Amniotic epithelial cell (primary cell): Measurements from ENCODE around the gene ITIH5.

ENCODE experiments used
- DNase-seq: peaks from one replicate; pipeline ENCODE4 v3.0.0-alpha.2; 2010; ENCODE audit warnings: low read depth

Gene ITIH5

DNA sequence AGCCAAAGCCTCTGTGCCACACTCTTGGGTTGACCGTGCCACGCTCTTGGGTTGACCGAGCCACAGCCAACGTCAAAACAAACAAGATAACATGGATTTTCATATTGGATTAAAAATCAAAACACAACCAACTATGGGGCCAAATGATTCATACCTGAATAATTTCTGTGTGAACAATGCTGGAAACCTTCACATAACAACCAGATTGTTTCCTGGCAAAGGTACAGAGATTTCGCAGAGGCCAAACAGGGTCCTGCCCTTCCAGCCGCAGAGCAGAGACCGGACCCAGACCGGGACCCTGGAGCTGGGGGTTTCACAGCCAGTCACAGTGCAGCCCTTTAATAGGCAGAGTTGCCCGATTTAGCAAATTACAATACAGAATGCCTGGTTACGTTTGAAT, 40.5 kb downstream of the ITIH5 start:
- no peak for DNase-seq

DNA sequence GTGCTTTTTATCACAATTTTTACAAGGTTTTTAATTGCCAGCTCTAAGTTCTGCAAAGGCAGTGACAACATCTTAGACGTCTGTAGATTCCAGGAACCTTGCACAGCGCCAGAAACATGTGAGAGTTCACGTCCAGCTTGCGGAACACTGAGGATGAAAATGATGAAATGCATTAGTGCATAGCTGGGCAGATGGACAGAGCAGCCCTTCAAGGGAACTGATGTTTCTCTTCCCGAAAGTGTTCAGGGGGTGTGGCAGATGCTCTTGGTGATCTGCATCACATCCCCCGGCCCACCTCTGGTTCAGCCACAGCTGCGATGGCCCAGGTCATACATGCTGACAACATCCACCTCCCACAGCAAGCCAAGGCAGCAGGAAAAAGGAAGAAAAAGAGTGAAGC, 40.9 kb downstream of the ITIH5 start:
- no peak for DNase-seq

DNA sequence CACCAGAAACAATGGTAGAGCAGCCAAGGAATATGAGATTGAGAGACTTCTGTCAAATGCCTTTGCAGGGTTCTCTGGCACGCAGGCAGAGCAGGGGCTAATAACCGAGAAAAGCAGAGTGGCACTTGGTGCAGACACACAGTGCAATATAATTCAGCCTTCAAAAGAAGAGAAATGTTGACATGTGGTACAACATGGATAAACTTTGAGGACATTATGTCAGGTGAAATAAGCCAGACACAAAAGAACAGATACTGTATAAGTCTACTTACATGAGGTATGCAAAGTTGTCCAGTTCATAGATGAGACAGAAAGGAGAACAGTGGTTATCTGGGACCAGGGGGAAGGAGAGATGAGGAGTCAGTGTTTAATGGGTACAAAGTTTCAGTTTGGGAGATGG, 41.8 kb downstream of the ITIH5 start:
- DNase-seq: no peak

DNA sequence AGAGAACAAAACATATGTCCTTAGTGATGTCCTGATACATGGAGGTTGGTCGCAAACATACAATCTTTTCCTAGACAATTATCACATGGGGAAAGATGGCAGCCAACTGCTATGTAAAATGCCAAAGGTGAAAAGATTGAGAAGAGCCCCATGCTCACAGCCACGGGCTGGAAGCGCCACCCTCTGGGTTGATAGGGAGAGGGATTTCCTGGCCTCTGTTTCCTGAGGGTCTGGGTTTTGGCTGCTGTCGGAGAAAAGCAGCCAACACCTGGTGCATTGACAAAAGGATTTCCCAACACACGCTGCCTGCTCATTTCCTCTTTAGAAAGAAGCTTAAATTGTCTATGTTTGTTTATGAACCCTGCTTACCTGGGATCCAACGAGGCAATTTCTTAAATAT, 43.8 kb downstream of the ITIH5 start:
- no peak for DNase-seq

DNA sequence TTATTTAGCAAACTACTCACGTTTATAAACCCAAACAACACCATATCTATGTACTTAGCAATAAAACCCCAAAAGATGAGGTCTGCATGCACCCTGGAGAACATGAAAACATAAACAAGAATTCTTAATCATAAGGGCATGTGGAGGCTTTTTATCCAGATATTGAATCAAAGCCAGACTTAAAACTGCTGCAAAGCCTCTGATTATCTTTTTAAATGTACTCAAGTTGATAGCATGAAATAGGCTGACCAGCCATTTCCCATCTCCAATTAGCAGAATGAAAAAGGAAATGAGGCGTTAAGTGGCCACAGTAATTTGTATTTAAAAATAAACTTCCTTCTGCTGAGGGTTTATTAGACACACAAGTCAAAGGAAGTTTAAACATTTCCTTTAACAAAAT, 48.3 kb downstream of the ITIH5 start:
- no peak for DNase-seq

DNA sequence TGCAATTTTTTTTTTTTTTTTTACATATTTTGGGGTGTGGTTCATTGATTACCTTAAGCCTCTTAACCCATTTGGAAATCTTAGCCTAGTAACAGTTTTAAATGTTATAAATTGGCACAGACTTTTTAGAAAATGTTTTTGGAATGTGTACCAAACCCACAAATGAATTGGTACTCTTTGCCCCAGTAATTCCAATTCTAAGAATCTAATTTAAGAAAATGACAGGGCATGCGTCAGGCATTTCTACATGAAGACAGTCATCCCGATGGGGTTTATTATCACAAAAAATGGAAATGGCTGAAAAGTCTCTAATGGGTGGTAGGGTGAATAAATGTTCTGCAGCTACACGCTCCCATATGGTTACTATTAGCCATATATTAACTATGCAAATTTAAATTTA, 54.9 kb downstream of the ITIH5 start:
- no peak for DNase-seq

DNA sequence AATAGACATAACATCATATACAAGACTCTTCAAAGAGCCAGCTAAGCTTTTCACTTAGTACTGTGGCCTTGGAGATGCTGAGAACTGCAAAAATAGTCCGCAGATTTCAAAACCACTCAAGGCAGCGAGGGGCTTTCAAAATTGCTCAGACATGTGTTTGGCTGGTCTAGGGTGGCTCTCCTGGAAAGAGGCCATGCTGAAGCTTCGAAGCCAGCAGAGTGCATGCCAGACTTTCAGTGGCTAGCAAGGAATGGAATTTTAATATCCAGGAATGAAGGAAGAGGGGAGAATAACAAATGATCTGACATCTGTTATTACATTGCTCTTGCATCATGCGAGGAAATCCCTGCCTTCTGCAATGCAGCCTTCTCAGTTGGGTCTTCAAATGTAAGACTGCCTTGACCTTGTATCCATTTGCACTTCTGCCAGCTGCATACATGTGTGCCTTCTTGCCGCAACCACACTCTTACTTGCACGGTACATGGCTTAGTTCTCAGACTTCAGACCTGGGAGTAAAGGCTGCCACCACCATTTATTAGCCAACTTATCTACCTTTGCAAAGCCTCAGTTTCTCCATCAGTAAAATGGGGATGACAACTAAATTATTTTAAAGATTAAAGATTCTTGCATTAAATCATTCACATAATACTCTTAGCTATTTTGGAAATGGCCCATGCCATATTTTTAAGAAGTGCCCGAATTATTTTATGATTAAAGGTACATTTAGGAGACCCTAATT, 55.9 kb downstream of the ITIH5 start:
- DNase-seq: peak; percentile 33

DNA sequence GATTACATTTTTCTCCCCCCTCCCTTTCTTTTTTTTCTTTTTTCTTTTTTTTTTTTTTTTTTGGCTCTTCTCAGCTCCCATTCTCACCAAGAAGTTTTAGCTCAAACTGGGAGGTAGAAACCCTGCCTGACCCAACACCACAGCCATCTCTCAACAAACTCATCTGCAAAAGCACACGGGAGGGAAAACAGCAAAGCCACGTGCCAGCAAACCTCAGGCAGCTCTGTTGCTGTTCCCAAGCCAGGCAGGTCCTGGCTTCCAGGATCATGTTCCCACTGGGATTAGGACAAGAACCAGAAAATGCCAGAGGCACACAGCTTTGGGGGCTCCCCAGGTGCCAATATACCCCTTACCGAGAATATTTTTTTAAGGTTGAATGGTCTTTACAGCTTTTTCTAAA, 56.7 kb downstream of the ITIH5 start:
- DNase-seq: no peak

DNA sequence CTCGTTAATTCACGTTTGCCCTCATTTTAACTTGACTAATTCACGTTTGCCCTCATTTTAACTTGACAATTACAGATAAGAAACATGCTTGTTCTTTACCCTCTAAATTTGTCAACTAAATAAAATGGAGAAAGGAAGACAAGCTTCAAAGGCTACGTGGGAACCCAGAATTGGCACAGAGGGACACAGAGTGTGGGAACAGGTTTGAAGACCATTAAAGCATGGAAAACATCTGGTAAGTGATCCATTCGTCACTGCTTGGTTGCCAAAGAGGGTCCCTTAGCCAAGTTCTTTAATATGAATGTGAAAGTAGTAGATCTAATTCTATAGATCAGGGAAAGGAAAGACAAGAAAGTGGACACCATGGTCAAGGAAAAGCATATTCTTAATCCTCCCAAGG, 57.2 kb downstream of the ITIH5 start:
- no peak for DNase-seq

DNA sequence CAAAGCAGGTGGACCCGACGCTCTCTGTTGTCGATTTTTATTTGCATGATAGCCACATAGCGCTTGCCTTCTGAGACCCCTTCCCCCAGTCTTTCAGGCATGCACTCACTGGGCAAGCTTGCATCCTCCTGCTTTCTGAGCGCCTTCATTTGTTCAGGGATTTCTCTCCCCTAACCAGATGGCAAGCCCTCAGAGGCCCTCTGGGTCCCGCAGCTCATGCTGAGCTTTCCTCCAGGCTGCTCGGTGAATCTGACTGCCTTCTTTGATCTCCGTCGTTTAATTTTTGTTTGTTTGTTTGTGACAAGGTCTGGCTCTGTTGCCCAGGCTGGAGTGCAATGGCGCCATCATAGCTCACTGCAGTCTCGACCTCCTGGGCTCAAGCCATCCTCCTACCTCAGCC, 58.8 kb downstream of the ITIH5 start:
- DNase-seq: no peak

DNA sequence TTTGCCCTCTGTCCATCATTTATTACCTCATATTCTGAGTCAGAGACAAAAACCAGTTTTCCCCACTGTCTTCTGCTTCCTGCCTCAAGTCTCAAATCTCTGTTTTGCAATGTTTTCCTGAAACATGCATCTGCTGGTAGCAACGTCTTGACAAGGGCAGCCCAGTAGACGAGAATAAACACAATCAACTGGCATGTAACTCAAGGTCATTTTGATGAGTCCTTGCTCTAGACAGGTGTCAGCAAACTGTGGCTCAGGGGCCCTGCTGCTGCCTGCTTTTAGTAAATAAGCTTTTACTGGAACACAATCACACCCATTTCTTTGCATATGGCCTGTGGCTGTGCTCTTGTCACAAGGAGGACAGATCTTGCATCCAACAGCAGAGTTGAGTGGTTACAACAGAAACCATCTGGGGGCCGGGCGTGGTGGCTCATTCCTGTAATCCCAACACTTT, 59.8 kb downstream of the ITIH5 start:
- DNase-seq: peak; percentile 1

DNA sequence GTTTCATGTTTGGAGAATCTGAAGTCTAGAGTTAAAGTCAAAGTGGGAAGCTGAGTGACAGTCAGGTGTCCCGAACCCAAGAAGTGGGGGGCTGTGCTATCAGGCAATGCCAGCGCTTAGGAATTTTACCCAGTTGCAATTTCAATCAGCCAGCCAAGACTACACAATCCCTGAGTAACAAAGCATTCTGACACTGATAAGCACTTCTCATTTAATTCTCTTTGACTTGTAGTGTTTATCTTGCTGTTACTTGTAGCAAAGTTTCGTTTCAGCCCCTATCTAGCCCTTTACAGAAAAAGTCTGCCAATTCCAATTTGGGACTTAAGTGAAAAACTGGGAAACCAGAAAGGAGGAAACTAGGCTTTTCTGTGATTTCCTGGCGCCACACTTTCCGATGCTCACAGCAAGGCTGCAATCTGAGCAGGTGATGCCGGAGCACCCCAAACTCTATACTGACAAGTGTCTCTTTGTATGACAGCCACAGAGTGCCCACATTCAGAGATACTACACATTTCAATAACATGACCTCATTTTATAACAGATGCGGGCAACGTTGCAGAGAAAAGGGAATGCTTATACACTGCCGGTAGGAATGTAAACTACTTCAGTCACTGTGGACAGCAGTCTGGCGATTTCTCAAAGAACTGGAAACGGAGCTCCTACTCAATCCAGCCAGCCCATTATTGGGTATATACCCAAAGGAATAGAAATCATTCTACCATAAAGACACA, 61.0 kb downstream of the ITIH5 start:
- DNase-seq: no peak

DNA sequence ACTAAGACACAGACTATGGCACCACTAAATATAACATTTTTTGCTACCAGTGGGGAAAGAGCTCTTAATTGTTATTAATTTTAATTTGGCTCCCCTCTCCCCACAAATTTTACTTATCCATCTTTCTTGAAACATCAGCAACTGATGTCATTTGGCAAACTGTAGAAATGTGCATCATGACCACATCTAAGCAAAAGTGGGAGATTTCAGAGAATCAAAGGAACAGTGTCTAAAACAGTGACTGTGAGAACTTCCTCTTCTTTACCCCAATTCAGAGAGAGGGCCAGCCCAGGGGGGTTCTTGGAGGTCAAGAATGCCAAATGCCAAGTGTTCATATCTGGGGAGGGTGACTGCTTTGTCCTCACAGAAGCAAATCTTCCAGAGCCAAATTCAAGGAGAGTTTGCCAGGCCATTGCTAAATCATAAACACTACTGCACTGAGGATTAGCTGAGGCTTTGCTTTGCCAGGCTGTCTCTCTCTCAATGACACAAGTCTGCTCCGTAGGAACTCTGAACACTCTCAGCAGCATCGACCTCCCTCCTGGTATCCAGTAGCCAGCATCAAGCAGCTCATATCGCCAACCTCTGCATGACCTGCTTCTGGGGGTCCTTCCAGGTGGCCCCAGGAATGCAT, 65.6 kb downstream of the ITIH5 start:
- DNase-seq: no peak

DNA sequence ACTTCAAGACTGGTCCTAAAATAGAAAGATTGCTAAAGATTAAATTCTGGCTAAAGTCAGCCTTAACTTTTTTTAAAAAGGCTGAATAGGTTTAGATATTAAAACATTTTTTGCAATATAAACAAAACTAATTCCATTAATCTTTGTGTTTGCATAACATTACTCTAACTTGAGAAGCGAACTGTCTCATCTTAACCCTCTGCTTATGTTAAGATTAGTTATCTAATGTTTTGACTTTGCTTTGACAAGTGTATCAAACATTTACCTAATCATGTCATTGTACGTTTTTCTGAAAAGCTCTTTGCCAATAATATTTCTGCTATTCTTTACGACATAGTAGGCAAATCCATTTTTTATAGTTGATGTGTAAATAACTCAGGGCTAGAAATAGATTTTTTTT, 68.0 kb downstream of the ITIH5 start:
- no peak for DNase-seq

DNA sequence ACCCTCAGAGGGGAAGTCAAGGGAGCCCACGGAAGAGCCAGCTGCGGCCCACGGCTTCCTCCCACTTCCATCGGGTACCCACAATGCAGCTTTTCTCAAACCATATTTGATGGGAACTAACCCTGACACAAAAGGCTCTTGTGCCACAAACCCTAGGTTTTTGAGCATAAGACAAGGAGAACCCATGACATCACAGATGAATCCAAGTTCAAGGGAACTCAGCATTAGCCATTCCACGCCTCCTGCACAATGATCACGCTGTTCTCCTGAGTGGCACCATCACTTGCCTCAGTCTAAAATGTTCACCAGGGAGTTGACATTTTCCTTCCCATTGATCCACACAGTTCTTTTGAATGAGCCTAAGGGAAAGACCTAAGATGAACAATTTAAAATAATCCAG, 70.4 kb downstream of the ITIH5 start:
- DNase-seq: no peak

DNA sequence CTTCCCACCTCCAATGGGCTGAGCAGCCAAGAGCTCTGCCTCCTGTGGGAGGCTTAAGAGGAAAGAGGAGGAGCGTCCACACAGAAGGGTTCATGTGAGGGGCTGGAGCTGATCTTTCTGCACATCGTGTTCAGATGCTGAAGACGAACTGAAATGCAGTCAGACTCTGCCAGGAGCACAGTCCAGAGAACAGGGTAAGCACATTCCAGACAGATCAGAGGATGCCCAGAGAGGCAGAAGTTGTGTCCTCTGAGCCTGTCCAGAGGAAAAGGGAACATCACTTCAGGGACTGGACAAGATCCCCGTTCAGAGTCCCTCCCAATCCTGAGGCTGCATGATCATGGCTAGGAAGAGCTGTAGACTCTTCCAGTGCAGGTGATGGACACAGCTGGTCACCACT, 72.9 kb downstream of the ITIH5 start:
- DNase-seq: no peak

DNA sequence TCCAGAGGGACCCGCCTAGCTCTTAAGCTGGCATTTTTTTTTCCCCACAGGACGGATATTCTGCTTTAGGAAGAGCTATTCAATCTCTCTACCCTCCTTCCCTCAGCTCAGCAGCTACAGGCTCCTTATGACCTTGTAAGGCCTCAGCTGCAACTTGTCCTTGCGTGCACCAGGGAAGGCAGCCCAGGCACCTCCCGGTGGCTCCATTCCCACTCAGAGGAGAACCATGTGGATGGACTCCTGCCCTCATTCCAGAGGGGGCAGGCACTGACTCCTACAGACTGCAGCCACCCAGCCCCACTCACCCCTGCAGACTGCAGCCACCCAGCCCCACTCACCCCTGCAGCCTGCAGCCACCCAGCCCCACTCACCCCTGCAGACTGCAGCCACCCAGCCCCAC, 73.7 kb downstream of the ITIH5 start:
- DNase-seq: no peak

DNA sequence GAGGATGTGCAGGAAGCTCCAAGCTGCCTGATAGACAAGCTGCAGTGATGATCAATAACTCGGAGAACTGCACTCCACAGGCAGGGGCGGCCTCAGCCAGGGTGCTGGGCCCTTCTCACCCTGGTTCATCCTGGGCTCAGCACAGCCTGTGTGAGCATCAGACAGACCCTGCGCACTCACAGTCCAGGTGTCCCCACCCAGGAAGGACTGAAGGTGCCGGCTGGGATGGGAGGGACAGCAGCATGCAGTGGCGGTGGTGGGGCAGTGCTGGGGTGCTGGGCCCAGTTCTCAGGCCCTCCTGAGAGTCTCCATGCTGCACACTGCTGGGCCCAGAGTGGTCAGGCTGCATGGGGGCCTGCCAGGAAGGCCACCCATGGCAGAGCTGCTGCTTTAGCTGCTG, 74.1 kb downstream of the ITIH5 start:
- no peak for DNase-seq

DNA sequence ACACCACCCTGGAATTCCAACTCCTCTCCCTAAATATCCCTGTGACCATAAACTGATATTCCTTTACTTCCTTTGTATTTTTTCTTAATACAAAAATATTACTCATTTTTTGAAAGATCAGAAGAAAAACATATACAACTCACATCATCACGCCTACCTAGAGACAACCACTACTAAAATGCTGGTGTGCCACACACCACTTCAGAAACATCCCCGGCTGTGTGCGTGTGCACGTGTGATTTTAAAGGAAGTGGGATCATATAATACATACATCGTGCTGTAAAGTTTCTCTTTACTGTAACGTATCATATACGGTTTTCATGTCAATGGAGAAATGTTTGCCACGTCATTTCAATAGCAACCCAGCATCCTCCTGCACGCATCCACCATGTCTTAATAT, 76.5 kb downstream of the ITIH5 start:
- no peak for DNase-seq

DNA sequence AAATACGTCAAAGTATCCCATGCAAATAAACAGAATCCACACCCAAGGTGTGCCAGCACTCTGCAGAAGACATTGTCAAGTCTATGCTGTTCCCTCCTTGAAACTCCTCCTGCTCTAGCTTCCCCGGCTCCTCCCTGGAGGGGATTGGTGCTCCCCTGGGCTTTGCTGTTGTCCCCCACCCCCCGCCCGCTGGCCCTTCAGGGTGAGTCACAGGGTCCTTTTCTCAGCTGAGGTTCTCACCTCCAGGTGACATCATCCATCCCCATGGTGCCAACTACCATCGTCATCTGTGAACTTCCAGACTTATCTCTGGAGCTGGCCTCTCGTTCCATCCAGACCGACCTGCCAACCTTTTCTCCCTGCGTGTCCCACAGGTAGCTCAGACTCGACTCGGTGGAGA, 77.0 kb downstream of the ITIH5 start:
- no peak for DNase-seq

DNA sequence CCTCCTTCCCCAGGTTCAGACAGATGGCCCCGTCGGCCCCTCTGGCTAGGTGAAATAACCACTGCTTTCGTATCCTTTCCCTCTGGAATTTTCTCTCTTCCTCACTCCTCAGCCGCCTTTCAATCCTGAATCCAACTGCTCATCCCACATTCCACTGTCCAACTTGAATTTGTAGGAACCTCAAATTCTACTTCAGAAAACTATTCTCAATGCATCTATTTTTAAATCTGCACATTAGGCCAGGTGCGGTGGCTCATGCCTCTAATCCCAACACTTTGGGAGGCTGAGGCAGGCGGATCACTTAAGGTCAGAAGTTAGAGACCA, 78.9 kb downstream of the ITIH5 start:
- no peak for DNase-seq

DNA sequence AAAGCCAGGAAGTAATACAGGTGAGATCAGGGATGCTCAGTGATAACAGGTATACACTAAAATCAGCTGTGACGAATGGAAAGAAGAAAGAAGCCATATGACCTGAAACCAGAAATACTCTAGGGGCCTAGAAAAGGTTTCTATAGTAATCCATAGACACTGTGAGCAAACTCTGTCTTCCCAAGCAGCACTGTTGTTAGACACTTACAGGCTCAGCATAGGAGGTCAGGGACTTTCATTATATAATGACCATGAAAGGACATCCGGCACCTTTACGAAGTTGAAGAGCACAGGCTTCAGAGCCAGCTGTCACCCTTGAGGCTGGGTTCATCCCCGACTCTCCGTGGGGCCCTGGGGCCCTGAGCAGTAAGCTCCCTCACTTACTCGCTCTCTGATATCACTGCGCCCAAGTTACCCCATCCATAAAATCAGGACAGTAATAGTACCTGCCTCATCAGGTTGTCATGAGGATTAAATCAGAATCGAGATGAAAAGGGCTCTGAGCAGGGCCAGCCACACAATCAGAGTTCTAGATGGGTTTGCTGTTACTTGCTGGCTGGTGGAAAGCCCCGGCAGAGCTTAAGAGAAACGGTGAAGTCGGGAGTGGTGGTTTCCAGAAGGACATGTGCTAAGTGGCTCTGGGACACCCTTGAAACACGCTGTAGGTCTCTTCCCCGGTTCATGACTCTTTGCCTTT, 79.5 kb downstream of the ITIH5 start:
- no peak for DNase-seq

DNA sequence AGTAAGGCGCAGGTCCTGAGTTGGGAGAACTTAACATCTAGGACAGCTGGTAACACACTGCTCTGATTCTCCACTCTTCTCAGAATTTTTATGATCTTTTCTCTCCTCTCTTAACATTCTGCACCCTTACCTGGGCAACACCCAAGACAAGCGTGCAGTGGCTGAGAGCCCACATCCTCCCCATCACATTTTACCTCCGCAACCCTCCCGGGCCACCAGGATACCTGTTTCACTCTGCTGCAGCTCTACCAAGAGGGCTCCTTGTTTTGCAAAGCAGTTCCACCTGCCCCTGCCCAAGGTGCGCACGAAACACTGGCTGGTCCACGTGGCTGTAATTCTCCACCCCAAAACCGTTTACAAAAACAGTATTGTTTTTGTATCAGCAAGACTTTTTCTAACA, 81.5 kb downstream of the ITIH5 start:
- DNase-seq: no peak
